Measurements from ENCODE around the gene MAST4. TPM values are rescaled to one million over a fixed set of nuclear protein-coding genes. Genes with fewer than 3 reads are reported as not detected.

Gene MAST4
- total RNA-seq, 1 donor from 2014 or later, result 11.3 TPM

DNA sequence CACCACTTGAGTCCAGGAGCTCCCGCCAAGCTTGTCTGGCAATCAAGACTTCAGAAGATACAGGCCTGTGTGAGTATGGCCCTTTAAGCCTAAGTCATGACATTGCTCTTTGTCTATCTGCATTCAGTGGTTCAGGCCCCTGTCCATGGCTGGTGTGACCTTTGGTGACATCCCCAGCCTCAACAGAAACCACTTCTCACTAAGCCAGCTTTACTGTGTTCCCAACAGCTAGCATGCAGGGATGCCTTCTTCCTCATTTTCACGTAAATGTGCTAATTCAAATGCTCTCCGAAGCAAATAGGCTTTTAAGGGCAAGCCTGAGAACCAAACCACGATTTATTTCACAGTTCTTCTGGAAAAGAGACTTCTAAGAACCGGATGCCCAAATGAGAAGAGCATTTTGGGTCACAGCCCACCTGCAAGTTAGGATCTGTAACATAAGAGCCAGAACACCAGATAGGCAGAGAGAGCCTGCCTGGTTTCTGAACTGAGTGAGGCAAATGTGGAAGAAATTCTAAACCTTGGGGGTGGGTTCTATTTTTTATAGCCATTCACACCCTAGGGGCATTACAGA is 585.5 kb downstream of the MAST4 start:
- peaks cover 16% of the 10 kb centered on the region for H3K4me1 Mint-ChIP-seq (ENCODE audit: low read depth)
- no peaks in the 10 kb centered on the region for H3K27me3 Mint-ChIP-seq (ENCODE audit: low read depth)
- H3K27ac Mint-ChIP-seq (ENCODE audit: unreplicated experiment), result no peak overlapping the region
- peaks cover 2% of the 10 kb centered on the region for H3K36me3 Mint-ChIP-seq (ENCODE audit: low read depth)
- TF ChIP-seq, protein P1, sequence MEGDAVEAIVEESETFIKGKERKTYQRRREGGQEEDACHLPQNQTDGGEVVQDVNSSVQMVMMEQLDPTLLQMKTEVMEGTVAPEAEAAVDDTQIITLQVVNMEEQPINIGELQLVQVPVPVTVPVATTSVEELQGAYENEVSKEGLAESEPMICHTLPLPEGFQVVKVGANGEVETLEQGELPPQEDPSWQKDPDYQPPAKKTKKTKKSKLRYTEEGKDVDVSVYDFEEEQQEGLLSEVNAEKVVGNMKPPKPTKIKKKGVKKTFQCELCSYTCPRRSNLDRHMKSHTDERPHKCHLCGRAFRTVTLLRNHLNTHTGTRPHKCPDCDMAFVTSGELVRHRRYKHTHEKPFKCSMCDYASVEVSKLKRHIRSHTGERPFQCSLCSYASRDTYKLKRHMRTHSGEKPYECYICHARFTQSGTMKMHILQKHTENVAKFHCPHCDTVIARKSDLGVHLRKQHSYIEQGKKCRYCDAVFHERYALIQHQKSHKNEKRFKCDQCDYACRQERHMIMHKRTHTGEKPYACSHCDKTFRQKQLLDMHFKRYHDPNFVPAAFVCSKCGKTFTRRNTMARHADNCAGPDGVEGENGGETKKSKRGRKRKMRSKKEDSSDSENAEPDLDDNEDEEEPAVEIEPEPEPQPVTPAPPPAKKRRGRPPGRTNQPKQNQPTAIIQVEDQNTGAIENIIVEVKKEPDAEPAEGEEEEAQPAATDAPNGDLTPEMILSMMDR (IDR thresholded peaks at IDR 0.05), result no peak
- no peak for DNase-seq (ENCODE audit: low spot score)
- H3K9me3 Mint-ChIP-seq (ENCODE audit: low read depth), result peaks cover 7% of the 10 kb centered on the region
- no peak overlapping the region for H3K4me3 Mint-ChIP-seq (ENCODE audit: unreplicated experiment)

DNA sequence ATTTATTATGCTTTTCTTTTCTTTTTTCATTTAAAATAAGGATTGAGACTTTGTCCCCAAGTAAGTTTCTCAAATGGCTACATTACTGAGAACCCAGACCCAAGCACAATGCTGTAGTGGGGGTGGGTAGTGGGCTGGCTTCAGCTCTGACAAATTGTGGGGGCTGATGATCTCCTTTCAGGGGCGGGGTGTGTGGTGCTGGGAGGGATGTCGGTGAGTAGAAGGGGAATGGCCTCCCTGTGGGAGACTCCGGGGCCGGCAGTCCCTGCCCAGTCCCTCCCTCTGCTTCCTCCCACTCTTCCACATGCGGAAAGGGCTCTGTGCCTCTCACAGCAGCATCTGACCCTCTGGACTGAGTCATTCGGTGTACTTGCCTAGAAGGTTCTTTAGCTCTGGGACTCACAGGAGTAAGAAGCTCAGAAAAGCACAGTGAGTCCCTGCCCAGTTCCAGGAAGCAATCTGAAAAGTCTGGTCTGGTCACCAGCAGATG is 586.2 kb downstream of the MAST4 start:
- no peaks in the 10 kb centered on the region for H3K27me3 Mint-ChIP-seq (ENCODE audit: low read depth)
- DNase-seq (ENCODE audit: low spot score), result no peak
- TF ChIP-seq, protein P1 (IDR thresholded peaks at IDR 0.05), result no peak
- peaks cover 2% of the 10 kb centered on the region for H3K9me3 Mint-ChIP-seq (ENCODE audit: low read depth)
- H3K27ac Mint-ChIP-seq (ENCODE audit: unreplicated experiment), result peak overlapping the region; percentile 76
- H3K4me3 Mint-ChIP-seq (ENCODE audit: unreplicated experiment), result peak overlapping the region; percentile 47
- H3K4me1 Mint-ChIP-seq (ENCODE audit: low read depth), result peaks cover 21% of the 10 kb centered on the region
- H3K36me3 Mint-ChIP-seq (ENCODE audit: low read depth), result no peaks in the 10 kb centered on the region

DNA sequence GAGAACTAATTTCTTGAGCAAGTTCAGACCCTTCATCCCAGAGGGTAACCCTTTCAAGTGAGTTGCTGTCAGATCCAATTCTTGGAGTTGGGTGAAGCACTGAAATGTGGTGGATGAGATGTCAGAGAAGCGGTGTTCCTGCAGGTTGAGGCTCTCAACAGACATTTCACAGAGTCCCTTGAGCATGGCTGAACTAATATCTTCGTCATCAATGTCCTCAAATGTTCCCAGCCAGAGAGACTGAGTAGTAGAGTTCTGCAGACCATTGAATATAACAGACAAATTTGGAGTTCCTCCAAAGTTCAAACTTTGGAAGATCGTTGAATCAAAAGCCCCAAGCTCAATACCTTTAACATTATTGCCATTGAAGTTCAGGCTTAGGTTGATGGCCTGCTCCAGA is 587.7 kb downstream of the MAST4 start:
- Mint-ChIP-seq H3K27me3 (ENCODE audit: low read depth) (no peaks in the 10 kb centered on the region), H3K9me3 (ENCODE audit: low read depth) (no peaks in the 10 kb centered on the region), H3K4me3 (ENCODE audit: unreplicated experiment) (no peak overlapping the region), H3K4me1 (ENCODE audit: low read depth) (peaks cover 24% of the 10 kb centered on the region), H3K27ac (ENCODE audit: unreplicated experiment) (no peak overlapping the region), H3K36me3 (ENCODE audit: low read depth) (no peaks in the 10 kb centered on the region)
- TF ChIP-seq, protein P1 (IDR thresholded peaks at IDR 0.05), result no peak
- DNase-seq (ENCODE audit: low spot score), result no peak

DNA sequence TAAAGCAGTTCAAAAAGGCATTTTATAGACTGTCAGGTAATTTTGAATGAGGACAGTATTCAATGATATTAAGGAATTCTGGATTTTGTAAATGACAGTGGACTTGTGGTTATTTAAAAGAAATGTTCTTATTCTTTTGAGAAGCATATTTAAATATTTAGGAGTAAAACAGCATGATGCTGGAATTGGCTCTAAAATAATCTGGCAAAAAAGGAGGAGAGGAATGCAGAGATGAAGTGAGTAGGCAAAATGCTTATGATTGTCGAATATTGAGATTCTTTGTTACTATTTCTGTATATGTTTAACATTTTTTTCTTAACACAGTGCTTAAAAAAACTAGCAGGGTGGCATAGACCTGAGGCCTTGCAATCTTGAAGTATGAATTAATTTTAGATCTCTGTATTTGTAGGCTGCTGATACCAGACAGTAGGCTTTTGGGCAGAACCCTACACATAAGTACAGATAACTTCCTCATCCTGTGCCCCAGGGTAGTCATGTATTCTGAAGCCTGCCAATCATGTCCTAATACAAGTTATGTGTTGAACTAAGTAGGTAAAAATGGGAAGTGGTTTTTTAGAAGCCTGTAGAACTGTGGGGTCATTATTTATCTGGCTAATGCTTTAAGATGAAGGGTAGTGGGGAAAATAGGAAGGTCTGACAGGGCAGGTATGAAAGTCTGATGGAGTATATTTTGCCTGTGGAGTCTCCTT is 591.0 kb downstream of the MAST4 start:
- Mint-ChIP-seq H3K27me3 (ENCODE audit: low read depth) (peaks cover 2% of the 10 kb centered on the region), H3K4me1 (ENCODE audit: low read depth) (peaks cover 20% of the 10 kb centered on the region), H3K9me3 (ENCODE audit: low read depth) (no peaks in the 10 kb centered on the region), H3K27ac (ENCODE audit: unreplicated experiment) (no peak overlapping the region), H3K36me3 (ENCODE audit: low read depth) (no peaks in the 10 kb centered on the region), H3K4me3 (ENCODE audit: unreplicated experiment) (no peak overlapping the region)
- TF ChIP-seq, protein P1 (IDR thresholded peaks at IDR 0.05), result no peak
- DNase-seq (ENCODE audit: low spot score), result no peak

DNA sequence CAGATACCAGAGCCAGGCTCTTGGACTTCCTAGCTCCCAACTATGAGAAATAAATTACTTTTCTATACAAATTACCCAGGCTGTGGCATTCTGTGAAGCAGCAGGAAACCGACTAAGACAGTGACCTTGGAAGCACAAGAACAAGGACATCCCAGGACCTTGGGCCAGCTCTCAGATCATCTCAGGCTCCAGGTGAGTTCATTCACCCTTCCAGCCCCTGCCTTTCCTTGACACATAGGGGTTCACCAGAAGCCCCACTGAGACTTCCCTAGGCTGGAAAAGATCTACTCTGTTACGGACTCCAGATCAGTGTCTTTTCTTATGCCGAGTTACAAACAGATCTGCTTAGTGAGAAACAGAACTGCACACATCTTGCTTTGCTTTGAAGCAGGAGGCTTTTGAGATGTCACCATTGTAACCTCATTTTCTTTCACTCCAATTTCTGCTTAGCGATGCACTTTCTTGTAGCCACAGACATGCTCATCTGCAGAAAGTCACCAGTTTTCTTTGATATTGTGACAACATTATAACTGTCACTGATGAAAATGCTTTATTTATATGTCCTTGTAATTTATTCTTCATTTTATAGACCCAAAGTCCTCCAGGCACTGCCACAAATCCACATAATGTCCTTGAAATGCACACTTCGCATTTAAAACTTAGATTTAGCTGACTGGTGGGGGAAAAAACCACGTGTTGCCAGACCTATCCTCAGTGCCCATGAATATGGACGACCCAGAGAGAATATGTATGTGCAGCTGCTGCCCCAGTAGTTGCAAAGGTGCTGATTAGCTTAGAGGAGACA is 592.3 kb downstream of the MAST4 start:
- H3K36me3 Mint-ChIP-seq (ENCODE audit: low read depth), result no peaks in the 10 kb centered on the region
- peaks cover 3% of the 10 kb centered on the region for H3K9me3 Mint-ChIP-seq (ENCODE audit: low read depth)
- no peak for DNase-seq (ENCODE audit: low spot score)

More for the DNA sequence above, 592.3 kb downstream of the MAST4 start:
- peaks cover 8% of the 10 kb centered on the region for H3K4me1 Mint-ChIP-seq (ENCODE audit: low read depth)
- no peak overlapping the region for H3K27ac Mint-ChIP-seq (ENCODE audit: unreplicated experiment)
- TF ChIP-seq, protein P1 (IDR thresholded peaks at IDR 0.05), result no peak
- H3K4me3 Mint-ChIP-seq (ENCODE audit: unreplicated experiment), result no peak overlapping the region
- H3K27me3 Mint-ChIP-seq (ENCODE audit: low read depth), result peaks cover 2% of the 10 kb centered on the region
